ENCODE results near the gene PDE10A.
"Not testable (repeated sequence)": the region's sequence is repeated elsewhere in the genome, so short reads cannot be mapped to it uniquely, and the experiment has no call there.

Gene PDE10A

DNA sequence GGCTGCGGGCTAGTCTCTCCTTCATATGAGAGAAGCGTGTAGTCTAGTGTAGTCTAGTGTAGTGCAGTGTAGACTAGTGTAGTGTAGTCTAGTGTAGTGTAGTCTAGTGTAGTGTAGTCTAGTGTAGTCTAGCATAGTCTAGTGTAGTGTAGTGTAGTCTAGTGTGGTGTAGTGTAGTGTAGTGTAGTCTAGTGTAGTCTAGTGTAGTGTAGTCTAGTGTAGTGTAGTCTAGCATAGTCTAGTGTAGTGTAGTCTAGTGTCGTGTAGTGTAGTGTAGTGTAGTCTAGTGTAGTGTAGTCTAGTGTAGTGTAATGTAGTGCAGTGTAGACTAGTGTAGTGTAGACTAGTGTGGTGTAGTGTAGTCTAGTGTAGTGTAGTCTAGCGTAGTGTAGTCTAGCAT is 44.1 kb downstream of the PDE10A start:
- DNase-seq: not testable (repeated sequence)

DNA sequence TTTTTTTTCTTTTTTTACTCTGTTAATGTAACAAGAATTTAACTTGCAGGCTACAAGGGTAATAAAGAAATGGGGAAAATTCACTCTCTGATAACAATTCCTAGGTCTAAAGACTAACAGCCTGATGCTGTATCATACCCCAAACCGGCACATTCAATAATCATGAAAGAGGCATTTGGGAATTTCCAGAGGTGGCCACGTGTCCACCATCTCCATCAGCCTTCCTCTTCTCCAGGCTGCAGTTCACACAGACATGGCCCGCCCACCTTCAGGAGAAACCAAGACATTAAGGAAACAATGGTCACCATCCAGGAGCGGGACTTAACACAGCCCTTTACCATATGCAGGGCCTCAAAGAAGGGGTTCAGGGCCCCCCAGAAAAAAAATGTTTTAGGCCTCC is 44.8 kb downstream of the PDE10A start:
- DNase-seq: no peak

DNA sequence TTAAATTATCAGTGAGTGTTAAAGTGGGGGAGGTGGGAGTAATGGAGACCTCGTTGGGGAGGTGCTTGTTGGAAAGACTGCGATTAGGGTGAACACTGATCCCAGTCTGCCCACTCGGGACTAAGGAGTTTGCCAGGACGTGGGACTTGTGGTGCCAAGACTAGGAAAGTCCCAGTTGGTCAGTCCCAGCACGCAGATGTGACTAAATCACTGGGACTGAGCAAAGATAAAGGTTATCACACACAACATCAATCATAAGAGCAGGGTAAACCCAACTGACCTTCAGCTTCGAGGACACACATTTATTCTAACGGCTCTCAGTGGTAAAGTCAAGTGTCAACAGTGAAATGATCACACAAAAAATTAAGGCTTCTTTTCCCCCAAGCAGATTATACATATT is 45.5 kb downstream of the PDE10A start:
- no peak for DNase-seq

DNA sequence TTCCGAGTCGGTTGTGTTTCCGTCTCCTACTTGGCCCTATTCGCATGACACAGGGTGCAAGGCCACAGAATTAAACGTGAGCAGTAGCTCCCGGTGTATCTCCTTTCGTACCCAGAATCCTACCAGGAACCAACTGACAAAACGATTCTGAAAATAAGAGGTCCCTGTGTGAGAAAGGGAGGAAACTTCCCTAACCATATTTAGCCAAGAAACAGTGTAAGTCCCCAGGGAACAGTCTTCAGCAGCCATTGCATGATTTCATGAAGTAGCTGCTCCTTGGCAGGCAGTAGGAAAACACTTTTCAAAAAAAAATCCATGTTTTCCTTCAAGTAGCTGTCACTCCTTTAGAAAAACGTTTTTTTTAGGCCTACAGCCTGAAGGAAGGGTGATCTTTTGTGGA is 46.9 kb downstream of the PDE10A start:
- DNase-seq: no peak

DNA sequence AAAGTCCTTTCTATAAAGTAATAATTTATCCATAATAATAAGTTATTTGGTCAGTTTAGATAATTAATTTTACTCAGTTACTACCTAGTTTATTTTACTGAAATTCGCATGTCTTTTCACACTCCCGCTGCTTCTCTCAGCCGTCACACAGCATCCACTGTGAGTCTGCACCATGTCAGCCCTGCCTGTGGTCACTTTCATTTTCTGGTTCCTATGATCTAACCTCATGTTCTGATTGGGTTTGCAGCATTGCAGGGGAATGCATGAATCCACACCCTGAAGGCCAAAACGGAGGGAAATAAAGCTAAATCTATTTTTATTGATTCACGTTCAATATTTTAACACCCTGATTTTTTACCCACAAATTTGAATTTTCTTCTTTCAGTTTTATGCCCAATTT is 47.4 kb downstream of the PDE10A start:
- DNase-seq: no peak

DNA sequence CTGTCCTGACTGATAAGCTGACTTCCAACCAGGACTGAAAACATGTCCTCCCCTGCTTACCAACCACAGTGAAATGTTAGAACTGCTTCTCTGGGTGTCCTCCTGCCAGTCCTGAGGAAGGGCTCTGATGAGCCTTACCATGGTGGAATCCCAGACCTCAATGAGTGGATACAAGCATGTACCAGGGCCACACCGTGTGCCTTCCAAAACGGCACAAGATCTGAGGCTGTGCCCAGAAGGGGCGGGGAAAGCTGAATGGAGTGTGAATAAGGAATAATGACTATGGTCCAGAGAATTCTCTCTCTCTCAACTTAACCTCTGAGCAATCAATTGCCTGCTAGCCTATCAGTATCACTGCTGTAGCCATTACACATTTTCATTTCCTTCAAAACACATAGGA is 51.7 kb downstream of the PDE10A start:
- DNase-seq: no peak

DNA sequence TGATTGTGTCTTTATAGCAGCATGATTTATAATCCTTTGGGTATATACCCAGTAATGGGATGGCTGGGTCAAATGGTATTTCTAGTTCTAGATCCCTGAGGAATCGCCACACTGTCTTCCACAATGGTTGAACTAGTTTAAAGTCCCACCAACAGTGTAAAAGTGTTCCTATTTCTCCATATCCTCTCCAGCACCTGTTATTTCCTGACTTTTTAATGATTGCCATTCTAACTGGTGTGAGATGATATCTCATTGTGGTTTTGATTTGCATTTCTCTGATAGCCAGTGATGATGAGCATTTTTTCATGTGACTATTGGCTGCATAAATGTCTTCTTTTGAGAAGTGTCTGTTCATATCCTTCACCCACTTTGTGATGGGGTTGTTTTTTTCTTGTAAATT is 54.5 kb downstream of the PDE10A start:
- not testable (repeated sequence) for DNase-seq

DNA sequence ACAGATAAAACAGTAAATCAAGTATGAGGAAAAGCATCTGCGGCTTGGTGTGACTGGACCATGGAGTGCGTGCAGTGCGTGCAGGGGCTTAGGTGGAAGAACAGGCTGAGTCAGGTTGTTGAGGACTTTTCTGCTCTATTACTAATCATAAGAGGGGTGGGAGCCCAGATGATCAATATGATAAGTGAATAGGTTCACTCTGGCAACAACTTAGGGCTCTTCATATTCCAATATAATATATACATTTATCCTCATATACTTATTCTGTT is 56.4 kb downstream of the PDE10A start:
- DNase-seq: no peak

DNA sequence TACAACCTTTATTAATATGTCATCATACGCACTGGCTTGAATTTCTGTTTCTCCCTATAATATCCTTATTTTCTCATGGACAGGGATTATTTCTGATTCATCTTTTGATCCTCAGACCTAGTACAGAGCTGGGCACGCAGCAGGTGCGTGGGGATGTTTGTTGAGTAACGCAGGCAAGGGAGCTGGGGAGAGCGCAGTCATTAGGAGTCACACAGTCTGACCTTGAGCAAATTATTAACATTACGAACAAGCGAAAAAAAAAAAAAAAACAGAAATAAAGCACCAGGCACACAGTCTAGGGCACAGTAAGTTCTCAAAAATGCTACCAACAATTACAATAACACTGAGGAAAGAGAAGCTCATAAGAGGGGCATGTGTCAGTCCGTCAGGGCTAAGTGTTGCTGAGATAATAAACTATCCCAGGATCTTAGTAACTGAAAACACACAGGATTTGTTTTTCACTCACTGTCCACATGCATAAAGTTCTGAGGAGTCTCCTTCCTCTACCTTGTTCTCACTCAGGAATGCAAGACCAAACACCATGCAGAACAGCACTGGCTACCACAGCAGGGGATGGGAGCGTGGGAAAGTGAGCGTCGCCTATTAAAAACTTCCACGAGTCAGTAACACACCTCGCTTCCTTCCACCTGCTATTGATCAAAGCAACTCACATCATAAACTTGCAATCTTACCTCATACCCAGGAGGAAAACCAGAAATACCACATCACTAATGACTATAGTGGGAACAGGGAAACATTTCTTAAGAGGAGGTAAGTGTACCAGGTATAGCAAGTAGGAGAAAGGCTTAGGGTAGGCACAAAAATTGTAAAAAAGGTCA is 56.9 kb downstream of the PDE10A start:
- DNase-seq: no peak

DNA sequence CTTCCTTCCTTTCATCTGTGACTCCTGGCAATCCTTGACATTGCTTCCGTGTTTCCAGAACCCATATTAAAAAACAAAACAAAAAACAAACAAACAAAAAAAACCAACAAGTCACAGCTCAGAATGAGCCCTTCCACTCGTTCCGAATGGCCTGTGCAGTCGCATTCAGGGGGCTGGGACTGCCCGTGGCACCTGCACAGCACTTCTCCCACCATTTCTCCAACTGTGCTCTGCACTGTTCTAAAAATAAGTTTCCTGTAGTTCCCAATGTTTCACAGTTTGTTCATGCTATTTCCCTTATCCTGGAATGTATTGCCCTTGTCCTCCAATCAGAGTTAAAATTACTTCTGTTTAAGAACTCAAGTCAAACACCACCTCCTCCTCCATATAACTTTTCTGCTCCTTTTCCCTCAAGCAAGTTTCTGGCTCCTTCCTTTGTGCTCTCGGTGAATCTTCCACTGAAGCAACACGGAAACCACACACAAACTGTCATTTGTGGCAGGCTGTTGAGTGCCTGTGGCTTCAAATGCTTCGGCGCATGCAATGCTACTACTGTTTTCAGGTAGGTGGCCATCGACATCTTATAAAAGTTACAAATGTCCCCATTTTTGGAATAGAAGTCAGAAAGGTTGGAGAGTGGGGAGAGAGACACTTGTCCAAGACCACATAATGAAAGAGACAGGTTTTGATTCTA is 57.7 kb downstream of the PDE10A start:
- no peak for DNase-seq

DNA sequence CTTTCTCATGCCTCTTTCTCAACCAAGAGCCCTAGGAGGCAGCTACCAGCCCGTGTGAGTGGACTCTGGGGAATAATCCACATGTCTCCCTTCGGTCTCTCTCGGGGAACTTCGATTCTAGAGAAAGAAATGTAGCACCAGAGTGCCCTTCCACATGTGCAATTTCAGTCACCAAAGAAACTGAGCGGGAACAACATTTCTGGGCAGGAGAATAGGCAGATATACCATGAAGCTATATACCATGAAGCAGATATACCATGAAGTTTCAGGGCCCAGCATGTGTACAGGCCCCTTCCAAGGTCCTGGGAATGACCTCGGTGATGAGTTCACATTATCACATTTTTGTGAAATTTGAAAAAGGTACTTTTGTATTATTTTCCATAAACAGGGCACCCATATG is 60.8 kb downstream of the PDE10A start:
- DNase-seq: no peak

DNA sequence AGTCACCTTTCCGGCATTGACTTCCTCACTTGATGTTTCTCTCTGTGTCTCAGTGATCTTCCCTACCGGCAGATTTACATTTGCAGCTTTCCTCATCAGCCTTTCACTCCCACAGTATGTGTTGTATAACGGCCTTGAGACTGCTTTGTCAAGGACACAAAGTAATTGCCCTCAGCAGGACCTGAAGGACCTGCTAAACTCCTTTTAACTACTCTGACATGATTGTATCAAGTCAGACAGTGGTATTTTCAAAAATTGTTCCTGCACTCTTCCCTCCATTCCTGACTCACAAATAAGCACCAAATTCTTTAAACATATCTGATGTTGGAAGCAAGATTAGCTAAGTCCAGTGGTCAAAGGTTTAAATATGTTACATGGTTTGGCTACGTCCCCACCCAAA is 62.4 kb downstream of the PDE10A start:
- no peak for DNase-seq

DNA sequence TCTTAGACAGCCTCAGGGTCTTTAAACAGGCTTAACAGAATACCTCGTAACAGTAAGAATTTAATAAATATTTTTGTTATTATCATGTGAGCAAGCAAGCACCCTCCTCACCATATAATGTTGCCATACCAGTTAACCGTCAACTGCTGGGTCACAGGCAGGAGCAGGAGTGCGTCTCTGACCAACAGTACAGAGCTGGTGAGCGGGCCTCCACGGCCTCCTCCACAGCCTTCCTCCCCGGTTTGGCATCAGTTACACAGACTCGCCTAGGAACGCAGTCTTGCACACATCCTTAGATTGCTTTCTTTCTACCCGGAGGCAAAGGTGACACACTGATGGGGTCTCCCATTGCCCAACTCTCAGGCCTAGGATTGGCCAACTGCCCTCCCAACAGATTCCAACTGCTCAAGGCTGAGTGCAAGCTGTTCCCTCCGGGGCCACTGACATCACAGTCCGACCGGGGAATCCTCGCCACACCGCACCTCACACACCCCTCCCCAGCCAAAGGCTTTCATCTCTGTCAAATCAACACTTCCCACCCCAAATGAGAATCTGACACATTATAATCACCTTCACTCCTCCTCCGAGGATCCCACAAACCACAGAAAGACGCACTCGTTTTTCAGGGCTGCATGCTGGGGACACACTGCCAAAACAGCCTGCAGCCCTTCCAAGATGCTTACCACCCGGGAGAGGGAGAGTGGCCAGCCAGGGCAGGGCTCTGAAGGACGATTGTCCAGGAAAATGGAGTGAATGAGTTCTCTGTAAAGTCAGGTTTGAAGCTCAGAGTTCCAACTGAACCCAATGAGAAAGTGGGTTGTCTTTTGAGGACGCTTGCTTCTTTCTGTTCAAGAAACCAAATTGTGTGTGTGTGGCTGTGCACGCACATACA is 63.2 kb downstream of the PDE10A start:
- no peak for DNase-seq

DNA sequence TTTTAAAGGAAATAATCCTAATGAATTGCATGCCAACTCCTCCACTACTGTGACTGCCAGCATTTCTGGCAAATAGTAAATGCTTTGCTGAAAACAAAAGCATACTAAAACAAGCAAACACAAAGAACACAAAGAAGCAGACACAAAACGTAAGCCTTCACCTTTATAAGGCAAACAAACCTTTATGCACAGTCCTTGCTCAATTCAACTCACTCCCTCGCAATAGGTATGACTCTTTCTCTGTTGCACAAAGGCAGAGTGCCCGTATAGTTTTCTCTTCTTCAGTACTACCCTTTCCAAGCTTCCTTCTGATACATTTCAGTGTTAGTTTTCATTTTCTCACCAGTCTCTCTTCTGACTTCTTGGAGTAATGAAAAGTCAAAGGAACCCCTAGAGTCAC is 63.9 kb downstream of the PDE10A start:
- DNase-seq: no peak

DNA sequence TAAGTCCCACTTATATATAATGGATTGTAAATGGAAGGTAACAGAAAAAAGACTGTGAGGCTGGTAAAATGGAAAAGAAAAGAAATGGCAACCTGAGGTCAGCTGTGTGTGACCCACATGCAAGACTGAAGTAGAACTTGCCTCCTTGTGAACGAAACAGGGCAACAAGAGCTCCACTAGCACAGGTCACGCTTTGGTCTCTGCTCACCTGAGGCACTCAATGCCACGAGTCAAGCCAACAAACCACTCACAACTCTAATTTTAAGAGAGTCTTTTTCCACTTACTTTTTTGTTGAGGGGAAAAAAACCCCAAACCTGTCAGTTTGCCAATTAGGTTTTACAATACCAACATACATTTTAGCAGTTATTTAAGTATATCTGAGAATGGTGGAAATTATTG is 65.2 kb downstream of the PDE10A start:
- DNase-seq: no peak

DNA sequence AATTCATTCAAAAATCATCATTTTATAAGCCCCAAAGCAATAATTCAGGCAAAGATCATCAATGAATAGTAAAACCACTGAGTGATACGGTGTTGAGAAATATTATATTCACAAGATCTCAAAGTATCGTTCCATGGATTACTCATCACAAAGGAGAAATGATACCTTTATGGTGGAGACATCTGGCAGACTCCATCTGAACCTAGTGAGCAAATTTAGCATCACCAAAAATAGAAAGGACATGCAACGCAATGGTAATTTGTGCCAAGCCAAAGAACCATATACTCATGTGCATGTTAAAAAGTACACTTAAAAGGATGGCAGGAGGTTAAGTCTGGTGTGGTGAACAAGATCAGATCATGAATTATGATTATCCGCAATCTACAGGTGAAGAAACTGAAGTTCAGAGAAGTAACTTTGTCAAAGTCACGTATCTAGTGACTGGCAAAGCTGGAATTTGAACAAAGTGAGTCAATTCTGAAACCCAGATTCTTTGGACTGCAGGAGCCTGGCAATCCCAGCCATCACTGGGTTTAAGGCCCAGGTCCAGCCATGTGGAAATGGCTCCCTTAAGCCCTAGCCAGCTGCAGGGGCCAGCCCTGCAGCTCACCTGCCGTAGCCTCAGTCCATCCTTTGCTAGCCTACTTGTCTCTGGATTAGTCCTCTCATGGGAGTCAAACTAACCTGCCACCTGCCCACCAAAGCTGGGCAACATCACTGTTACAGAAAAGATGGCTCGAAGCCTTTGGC is 68.3 kb downstream of the PDE10A start:
- DNase-seq: no peak

DNA sequence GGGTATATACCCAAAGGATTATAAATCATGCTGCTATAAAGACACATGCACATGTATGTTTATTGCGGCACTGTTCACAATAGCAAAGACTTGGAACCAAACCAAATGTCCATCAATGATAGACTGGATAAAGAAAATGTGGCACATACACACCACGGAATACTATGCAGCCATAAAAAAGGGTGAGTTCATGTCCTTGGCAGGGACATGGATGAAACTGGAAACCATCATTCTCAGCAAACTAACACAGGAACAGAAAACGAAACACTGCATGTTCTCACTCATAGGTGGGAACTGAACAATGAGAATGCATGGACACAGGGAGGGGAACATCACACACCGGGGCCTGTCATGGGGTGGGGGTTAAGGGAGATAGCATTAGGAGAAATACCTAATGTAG is 70.1 kb downstream of the PDE10A start:
- DNase-seq: not testable (repeated sequence)

DNA sequence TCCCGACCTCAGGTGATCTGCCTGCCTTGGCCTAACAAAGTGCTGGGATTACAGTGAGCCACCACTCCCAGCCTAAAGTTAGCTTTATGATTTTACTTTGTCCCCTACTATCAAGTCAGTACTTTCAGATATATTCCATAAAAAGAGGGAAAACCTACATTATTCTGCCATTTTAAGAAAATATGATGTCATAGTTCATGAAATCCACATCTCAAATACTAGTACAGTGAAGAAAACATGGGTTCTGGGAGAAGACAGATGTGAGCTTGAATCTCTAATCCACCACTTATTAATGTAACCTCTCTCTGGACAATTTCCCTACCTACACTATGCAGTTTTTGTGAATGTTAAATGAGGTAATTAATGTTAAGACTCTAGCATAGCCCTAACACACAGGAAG is 74.5 kb downstream of the PDE10A start:
- DNase-seq: no peak

DNA sequence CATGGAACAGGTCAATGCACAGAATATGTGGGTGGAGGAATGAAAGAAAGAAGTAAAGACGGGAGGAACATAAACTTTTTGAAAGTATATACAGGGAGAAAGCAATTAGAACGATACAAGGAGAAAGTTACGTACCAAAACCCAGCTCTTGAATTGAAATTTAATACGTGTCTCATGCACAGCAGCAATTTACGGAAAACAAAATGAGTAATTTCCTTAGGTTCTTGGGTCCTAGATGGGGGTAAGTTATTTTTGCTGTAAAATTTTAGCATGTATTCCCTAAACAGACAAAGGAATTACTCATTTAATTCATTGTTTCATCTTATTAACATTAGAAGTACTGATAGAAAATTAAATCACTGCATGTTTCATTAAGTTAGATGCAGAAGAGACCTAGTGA is 75.8 kb downstream of the PDE10A start:
- DNase-seq: no peak

DNA sequence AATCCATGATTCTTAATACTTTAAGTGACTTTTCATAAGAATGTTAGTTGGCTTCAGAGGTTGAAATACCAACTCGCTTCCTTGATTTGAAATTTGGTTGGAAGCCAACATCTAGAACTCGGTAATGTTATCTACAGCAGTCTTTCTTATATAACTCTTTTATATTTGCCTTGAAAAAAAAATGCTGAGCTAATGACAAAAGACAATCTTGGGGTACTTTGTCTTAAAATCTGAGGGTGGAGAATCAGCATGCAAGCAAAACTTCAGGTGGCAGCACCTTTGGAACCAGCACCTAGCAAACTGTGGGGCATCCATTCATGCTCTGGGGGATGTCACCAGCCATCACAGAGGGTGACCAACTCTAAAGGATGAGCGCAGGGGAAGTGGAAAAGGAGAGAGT is 76.3 kb downstream of the PDE10A start:
- no peak for DNase-seq

DNA sequence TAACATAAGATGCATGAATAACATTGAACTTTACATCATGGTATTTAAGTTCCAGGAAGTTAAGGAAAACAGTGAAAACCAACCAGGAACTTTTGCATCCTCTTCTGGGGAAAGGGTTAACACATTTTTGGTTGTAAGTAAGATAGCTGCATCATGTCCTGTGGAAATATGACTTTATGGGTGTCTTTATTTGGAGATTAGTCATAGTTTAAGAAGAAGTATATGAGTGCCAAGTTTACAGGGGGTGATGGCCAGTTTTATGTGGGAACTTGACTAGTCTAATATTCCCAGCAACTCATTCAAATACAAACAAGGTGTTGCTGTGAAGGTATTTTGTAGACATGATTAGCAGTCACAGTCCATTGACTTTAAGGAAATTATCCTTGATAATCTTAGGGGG is 78.0 kb downstream of the PDE10A start:
- DNase-seq: no peak

DNA sequence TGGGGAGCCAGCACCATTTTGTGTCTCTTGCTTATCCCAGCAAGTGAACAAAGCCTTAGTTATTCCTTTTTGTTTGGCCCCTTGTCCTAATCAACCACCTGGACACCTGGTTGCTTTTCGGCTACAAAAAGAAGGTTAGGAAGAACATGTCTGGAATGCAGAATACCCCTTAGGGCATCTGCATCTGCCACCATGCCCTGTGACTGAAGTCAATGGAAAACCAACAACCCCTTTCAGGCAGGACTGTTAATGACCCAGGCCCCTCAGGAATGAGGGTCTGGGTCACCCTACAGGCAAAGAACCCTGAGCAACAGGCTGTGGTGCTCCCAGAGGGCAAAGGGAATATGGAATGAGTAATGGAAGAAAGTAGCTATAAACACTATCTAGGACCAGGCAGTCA is 78.5 kb downstream of the PDE10A start:
- DNase-seq: no peak

DNA sequence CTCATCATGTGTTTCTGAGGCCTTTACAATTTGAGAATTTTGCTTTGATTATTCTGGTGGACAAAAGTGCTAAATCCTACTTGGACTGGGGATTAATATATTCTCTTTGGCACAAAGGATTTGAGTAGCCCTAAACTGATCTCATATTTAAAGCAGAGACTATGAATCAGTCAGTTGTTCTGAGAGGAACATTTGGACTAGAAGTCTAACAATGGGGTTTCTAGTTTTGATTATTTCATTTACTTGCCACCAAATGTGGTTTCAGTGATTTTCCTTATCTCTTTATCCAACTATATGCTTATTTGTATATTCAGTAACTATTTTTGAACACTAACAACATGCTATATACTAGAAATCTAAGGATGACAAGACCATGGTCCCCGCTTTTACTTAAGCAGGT is 81.4 kb downstream of the PDE10A start:
- no peak for DNase-seq
